SK-N-SH (cell line): ENCODE data around the gene AUTS2. TPM values are rescaled to one million over a fixed set of nuclear protein-coding genes. Genes with fewer than 3 reads are reported as not detected.

ENCODE experiments used
- CTCF ChIA-PET: fragments of 300-600, 350-600 bp; formaldehyde crosslinking; extraction: SDS; loops from one replicate; lab custom pipeline; 2021; lab: Yijun Ruan, JAX
- POLR2A ChIA-PET: fragments of 350-600 bp; sonication (Branson Sonifier 250); formaldehyde crosslinking; extraction: SDS; loops from one replicate; lab custom pipeline; 2020; ENCODE audit warnings: antibody characterized with exemption, inconsistent platforms; lab: Yijun Ruan, JAX
- DNase-seq: peaks from one replicate; pipeline ENCODE4 v3.0.0; 2012
- H2AFZ ChIP-seq: fragments of 200-600 bp; sonication (generic); 2 replicates; pipeline ENCODE4 v1.8.1; 2016; ENCODE audit warnings: antibody characterized with exemption, mild to moderate bottlenecking, low read depth
- H3F3A ChIP-seq: fragments of 200-600 bp; sonication (generic); replicated peaks from 2 replicates; pipeline ENCODE3; 2016; ENCODE audit warnings: antibody characterized with exemption, mild to moderate bottlenecking; ENCODE audit not compliant: insufficient read depth
- H3K27ac ChIP-seq, 2 experiments: fragments of 200-500 bp in 1 of 2; fragments of 200-600 bp in 1 of 2; sonication (Bioruptor generic) in 1 of 2; sonication (generic), shearing (Covaris generic) in 1 of 2; 2 replicates each; pipeline versions ENCODE4 v1.5.1 to v1.6.1; 2014 to 2016; ENCODE audit warnings: low read depth in 2 of 2, inconsistent platforms in 1 of 2, low read length in 1 of 2, mild to moderate bottlenecking in 1 of 2, mixed read lengths in 1 of 2
- H3K27me3 ChIP-seq: fragments of 200-600 bp; sonication (generic), shearing (Covaris generic); 2 replicates; pipeline ENCODE4 v1.6.1; 2016; ENCODE audit warnings: mixed run types; ENCODE audit not compliant: insufficient read depth
- H3K36me3 ChIP-seq, 2 experiments: fragments of 200-500 bp in 1 of 2; fragments of 200-600 bp in 1 of 2; sonication (Bioruptor generic) in 1 of 2; sonication (generic) in 1 of 2; replicated peaks in 1 of 2; 2 replicates each; pipeline versions ENCODE3 to v1.5.1; 2014 to 2016; ENCODE audit warnings: low read length in 1 of 2, mild to moderate bottlenecking in 1 of 2; ENCODE audit not compliant: insufficient read depth in 2 of 2, control insufficient read depth in 1 of 2
- H3K4me1 ChIP-seq, 2 experiments: fragments of 200-500 bp in 1 of 2; fragments of 200-600 bp in 1 of 2; sonication (Bioruptor generic) in 1 of 2; sonication (generic), shearing (Covaris generic) in 1 of 2; 2 replicates each; pipeline versions ENCODE4 v1.5.1 to v1.6.1; 2014 to 2016; ENCODE audit warnings: low read depth in 1 of 2, low read length in 1 of 2, mixed run types in 1 of 2; ENCODE audit not compliant: insufficient read depth in 2 of 2, control insufficient read depth in 1 of 2
- H3K4me2 ChIP-seq: fragments of 200-600 bp; sonication (generic), shearing (Covaris generic); 2 replicates; pipeline ENCODE4 v1.6.1; 2017; ENCODE audit warnings: mixed run types
- H3K4me3 ChIP-seq, 2 experiments: fragments of 200-500 bp in 1 of 2; fragments of 200-600 bp in 1 of 2; sonication (Bioruptor generic) in 1 of 2; sonication (generic), shearing (Covaris generic) in 1 of 2; 2 replicates each; pipeline versions ENCODE4 v1.5.1 to v1.8.1; 2014 to 2016; ENCODE audit warnings: low read depth in 2 of 2, inconsistent platforms in 1 of 2, low read length in 1 of 2, mild to moderate bottlenecking in 1 of 2, mixed read lengths in 1 of 2, moderate library complexity in 1 of 2
- H3K79me2 ChIP-seq: fragments of 200-600 bp; sonication (generic); 2 replicates; pipeline ENCODE4 v1.8.1; 2017; ENCODE audit warnings: mild to moderate bottlenecking; ENCODE audit not compliant: insufficient read depth
- H3K9ac ChIP-seq: fragments of 200-600 bp; sonication (generic); 2 replicates; pipeline ENCODE4 v1.6.1; 2017; ENCODE audit warnings: mixed run types
- H3K9me2 ChIP-seq: fragments of 200-600 bp; sonication (generic); 2 replicates; pipeline ENCODE4 v1.6.1; 2017; ENCODE audit warnings: mixed run types
- H3K9me3 ChIP-seq: fragments of 200-600 bp; sonication (generic); 2 replicates; pipeline ENCODE4 v1.6.1; 2017; ENCODE audit warnings: mixed run types, mild to moderate bottlenecking, moderate library complexity
- H4K20me1 ChIP-seq: fragments of 200-600 bp; sonication (generic); 2 replicates; pipeline ENCODE4 v1.6.1; 2017; ENCODE audit warnings: mild to moderate bottlenecking, mixed run types; ENCODE audit not compliant: insufficient read depth
- CHD2 ChIP-seq: fragments of 150-350 bp; IDR thresholded peaks from 2 replicates; pipeline ENCODE4 v1.6.1; 2018; ENCODE audit warnings: low read length; ENCODE audit not compliant: partially characterized antibody
- EP300 ChIP-seq, 2 experiments: IDR thresholded peaks; 2 replicates each; pipeline versions ENCODE4 v1.4.0 to v1.6.1; 2012; ENCODE audit warnings: borderline replicate concordance in 1 of 2, low read depth in 1 of 2, low read length in 1 of 2
- EZH2phosphoT487 ChIP-seq: fragments of 200-600 bp; sonication (generic); IDR thresholded peaks from 2 replicates; pipeline ENCODE4 v1.6.1; 2017; ENCODE audit warnings: low read depth, mixed run types, mild to moderate bottlenecking, antibody characterized with exemption, moderate library complexity, borderline replicate concordance
- FOXM1 ChIP-seq: IDR thresholded peaks from 2 replicates; pipeline ENCODE4 v1.4.0; 2012; ENCODE audit warnings: low read depth, mild to moderate bottlenecking
- JUND ChIP-seq: IDR thresholded peaks from 2 replicates; pipeline ENCODE4 v1.4.0; 2012
- MEF2A ChIP-seq: IDR thresholded peaks from 2 replicates; pipeline ENCODE4 v1.4.0; 2012; ENCODE audit warnings: low read depth, borderline replicate concordance
- NRF1 ChIP-seq: IDR thresholded peaks from 2 replicates; pipeline ENCODE4 v1.6.1; 2012; ENCODE audit warnings: low read depth, mild to moderate bottlenecking, low read length
- POLR2AphosphoS5 ChIP-seq: IDR thresholded peaks from 2 replicates; pipeline ENCODE4 v1.6.1; 2012; ENCODE audit warnings: low read depth, low read length
- RAD21 ChIP-seq: IDR thresholded peaks from 2 replicates; pipeline ENCODE4 v1.6.1; 2012; ENCODE audit warnings: mild to moderate bottlenecking, low read length
- RCOR1 ChIP-seq: fragments of 150-350 bp; IDR thresholded peaks from 2 replicates; pipeline ENCODE4 v1.6.1; 2017; ENCODE audit warnings: antibody characterized with exemption, low read length
- REST ChIP-seq: IDR thresholded peaks from 2 replicates; pipeline ENCODE4 v1.6.1; 2012; ENCODE audit warnings: mild to moderate bottlenecking, low read depth, low read length, moderate library complexity
- RFX5 ChIP-seq: IDR thresholded peaks from 2 replicates; pipeline ENCODE4 v1.6.1; 2012; ENCODE audit warnings: mild to moderate bottlenecking, improper control_type of control experiment, low read length
- RXRA ChIP-seq: IDR thresholded peaks from 2 replicates; pipeline ENCODE4 v1.4.0; 2012; ENCODE audit warnings: low read depth, mild to moderate bottlenecking, borderline replicate concordance
- SIN3A ChIP-seq: IDR thresholded peaks from 2 replicates; pipeline ENCODE4 v1.6.1; 2012; ENCODE audit warnings: low read depth, mild to moderate bottlenecking, low read length, moderate library complexity, borderline replicate concordance
- TAF1 ChIP-seq: IDR thresholded peaks from 2 replicates; pipeline ENCODE4 v1.6.1; 2012; ENCODE audit warnings: low read depth, mild to moderate bottlenecking, low read length, moderate library complexity, borderline replicate concordance
- TCF12 ChIP-seq: IDR thresholded peaks from 2 replicates; pipeline ENCODE4 v1.4.0; 2012
- USF2 ChIP-seq: fragments of 150-350 bp; IDR thresholded peaks from 2 replicates; pipeline ENCODE4 v1.6.1; 2017; ENCODE audit warnings: antibody characterized with exemption, low read length, low read depth, borderline replicate concordance
- ZBTB33 ChIP-seq: IDR thresholded peaks from 2 replicates; pipeline ENCODE4 v1.4.0; 2012; ENCODE audit warnings: low read depth, borderline replicate concordance
- WGBS: methylation state at CpG from one replicate; pipeline ENCODE4 v1.1.6; 2017; ENCODE audit warnings: low lambda C conversion rate; 5-methylcytosine and 5-hydroxymethylcytosine counted together
- polyA plus RNA-seq, 3 experiments: library from polyadenylated mRNA; depleted of rRNA; stranded (reverse); fragments of >200 nt; gene quantifications; 2 replicates each; pipeline ENCODE4 v1.2.3, GENCODE V29; 2012
- TF ChIP-seq, protein P1 (sequence below): IDR thresholded peaks from 2 replicates; pipeline ENCODE4; 2012
- TF ChIP-seq, protein P2 (sequence below): fragments of 200-600 bp; sonication (generic); IDR thresholded peaks from 2 replicates; pipeline ENCODE4 v1.6.1; 2017; ENCODE audit warnings: antibody characterized with exemption, mild to moderate bottlenecking, moderate library complexity

Gene AUTS2
- polyA plus RNA-seq, 1 of the 3 experiments (the other 2 are of a cell fraction): 15.6 TPM

DNA sequence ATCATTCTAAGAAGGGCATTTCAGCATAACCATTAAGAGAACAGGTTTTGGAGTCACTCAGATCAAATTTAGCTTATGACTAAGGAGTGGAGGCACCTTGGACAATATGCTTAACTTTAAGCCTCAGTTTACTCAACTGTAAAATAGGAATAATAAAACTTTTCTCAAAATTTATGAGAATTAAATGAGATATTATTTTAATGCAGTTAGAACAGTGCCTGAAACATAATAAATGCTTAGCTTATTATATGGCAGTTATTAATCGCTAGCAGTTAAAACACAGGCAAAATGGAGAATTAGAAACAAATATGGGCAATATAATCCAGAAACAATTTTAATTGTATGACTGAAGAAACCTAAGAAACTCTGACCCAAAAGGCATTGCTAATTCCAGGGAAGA is 2.9 kb upstream of the AUTS2 start (continued):
- TF ChIP-seq ZBTB33 (no peak), FOXM1 (no peak), USF2 (no peak)
- TF ChIP-seq, all 33 proteins: peak for 0

GRCh38 chr7:69596056-69596455 is 2.2 kb upstream of the AUTS2 start:
- H3F3A ChIP-seq: peaks cover 27% of the 10 kb centered on the region
- H3K9ac ChIP-seq: no peak overlapping the region
- ChIA-PET POLR2A (no interaction called here), CTCF (interaction anchor here (1.0 to 1.2 kb wide), 2 partner anchors 65 to 1971 kb away, joined by 3 read pairs; no protein-coding TSS in a partner anchor)
- H3K9me2 ChIP-seq: no peaks in the 10 kb centered on the region
- H3K4me2 ChIP-seq: no peak overlapping the region
- H3K36me3 ChIP-seq: no peaks in the 10 kb centered on the region
- H3K9me3 ChIP-seq: no peaks in the 10 kb centered on the region
- peaks cover 19% of the 10 kb centered on the region for H3K79me2 ChIP-seq
- no peak overlapping the region for H3K27ac ChIP-seq
- peaks cover 4 to 14% of the 10 kb centered on the region in 2 experiments; a peak in 3 of 4 replicates for H3K4me1 ChIP-seq
- 97% methylated on average over 7 of the region's 7 CpGs for WGBS
- no peak for DNase-seq
- peaks cover 8% of the 10 kb centered on the region for H4K20me1 ChIP-seq
- no peaks in the 10 kb centered on the region for H3K27me3 ChIP-seq
- H2AFZ ChIP-seq: no peak overlapping the region
- H3K4me3 ChIP-seq: no peak overlapping the region
- TF ChIP-seq REST (no peak), JUND (no peak), CHD2 (no peak), POLR2AphosphoS5 (no peak), TCF12 (no peak), NRF1 (no peak), TAF1 (no peak), EP300 (IDR thresholded peaks at IDR 0.05; ENCODE audit: borderline replicate concordance in 1 of 2, low read depth in 1 of 2, low read length in 1 of 2) (no peak), RXRA (no peak), MEF2A (no peak), FOXM1 (no peak), EZH2phosphoT487 (no peak), SIN3A (no peak), RAD21 (no peak), RCOR1 (no peak), RFX5 (no peak), ZBTB33 (no peak)
- TF ChIP-seq, protein P1, sequence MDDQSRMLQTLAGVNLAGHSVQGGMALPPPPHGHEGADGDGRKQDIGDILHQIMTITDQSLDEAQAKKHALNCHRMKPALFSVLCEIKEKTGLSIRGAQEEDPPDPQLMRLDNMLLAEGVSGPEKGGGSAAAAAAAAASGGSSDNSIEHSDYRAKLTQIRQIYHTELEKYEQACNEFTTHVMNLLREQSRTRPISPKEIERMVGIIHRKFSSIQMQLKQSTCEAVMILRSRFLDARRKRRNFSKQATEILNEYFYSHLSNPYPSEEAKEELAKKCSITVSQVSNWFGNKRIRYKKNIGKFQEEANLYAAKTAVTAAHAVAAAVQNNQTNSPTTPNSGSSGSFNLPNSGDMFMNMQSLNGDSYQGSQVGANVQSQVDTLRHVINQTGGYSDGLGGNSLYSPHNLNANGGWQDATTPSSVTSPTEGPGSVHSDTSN: no peak
- TF ChIP-seq, protein P2, sequence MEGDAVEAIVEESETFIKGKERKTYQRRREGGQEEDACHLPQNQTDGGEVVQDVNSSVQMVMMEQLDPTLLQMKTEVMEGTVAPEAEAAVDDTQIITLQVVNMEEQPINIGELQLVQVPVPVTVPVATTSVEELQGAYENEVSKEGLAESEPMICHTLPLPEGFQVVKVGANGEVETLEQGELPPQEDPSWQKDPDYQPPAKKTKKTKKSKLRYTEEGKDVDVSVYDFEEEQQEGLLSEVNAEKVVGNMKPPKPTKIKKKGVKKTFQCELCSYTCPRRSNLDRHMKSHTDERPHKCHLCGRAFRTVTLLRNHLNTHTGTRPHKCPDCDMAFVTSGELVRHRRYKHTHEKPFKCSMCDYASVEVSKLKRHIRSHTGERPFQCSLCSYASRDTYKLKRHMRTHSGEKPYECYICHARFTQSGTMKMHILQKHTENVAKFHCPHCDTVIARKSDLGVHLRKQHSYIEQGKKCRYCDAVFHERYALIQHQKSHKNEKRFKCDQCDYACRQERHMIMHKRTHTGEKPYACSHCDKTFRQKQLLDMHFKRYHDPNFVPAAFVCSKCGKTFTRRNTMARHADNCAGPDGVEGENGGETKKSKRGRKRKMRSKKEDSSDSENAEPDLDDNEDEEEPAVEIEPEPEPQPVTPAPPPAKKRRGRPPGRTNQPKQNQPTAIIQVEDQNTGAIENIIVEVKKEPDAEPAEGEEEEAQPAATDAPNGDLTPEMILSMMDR: no peak
